ENCODE results near the gene CRISP2. TPM values are rescaled to one million over a fixed set of nuclear protein-coding genes. Genes with fewer than 3 reads are reported as not detected.

The CRISP2 gene
- total and polyA plus RNA-seq, 2 of the 8 experiments (the other 6 are each of a cell fraction or from before 2014, with no cell fraction given): 0.06 TPM; not detected in 1

DNA sequence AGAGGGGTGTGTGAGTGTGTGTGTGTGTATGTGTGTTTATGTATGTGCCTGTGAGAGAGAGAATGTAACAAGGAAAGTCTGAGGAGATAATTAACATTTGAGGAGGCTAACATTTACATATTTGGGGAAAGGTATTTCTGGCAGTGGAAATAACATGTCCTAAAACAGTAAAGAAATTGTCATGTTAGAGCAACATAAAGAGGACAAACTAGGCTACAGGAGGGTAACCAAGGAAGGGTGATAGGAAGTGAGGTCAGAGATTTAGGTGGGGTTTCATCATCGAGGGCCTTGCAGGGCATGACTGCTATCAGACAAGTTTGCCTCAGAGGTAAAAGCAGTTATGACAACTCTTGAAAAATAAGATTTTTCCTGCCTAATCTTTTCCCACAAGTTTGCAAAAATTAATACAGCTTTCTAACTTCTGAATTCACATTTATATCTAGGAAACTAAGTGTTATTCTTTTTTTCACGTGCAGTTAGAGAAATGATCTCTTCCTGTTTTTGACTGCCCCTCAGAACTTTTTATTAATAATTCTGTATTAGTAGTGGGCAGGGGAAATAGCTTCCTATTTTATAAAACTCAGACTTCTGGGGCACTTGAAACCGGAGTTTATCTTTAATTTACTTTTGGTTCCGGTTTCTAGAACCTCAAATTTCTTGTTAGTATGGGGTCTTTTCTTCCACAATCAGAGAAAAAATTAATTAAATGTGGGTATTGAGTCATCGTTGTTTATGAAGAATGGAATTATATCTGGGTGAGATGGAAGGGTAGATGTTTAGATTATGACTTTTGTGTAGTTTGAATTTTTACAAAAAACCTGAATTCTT is 46.2 kb downstream of the CRISP2 start:
- Histone ChIP-seq H3K4ac (replicated peaks; ENCODE audit: insufficient read length, low read depth, low read length) (no peak overlapping the region), H2BK15ac (ENCODE audit: low read length) (no peak overlapping the region), H3K9ac (replicated peaks in 1 of 4; ENCODE audit: extremely low read depth in 1 of 4, low read depth in 3 of 4, low read length in 3 of 4) (no peak overlapping the region), H2BK12ac (ENCODE audit: low read depth, low read length) (peak overlapping the region; percentile 39; the same call in 1 of the 2 replicates), H3K79me2 (ENCODE audit: control insufficient read depth in 1 of 2, insufficient read depth in 2 of 2, low read length in 2 of 2) (no peaks in the 10 kb centered on the region), H3K27ac (ENCODE audit: low read depth, low read length) (no peak overlapping the region), H4K5ac (ENCODE audit: insufficient read length, low read depth, low read length) (peak overlapping the region; percentile 23), H2AFZ (ENCODE audit: low read length) (no peak overlapping the region), H3K27me3 (replicated peaks in 1 of 4; ENCODE audit: control insufficient read depth in 3 of 4, extremely low read depth in 1 of 4, insufficient read depth in 3 of 4, low read length in 3 of 4) (no peaks in the 10 kb centered on the region), H2AK5ac (ENCODE audit: low read depth, low read length) (no peak overlapping the region), H3K23me2 (ENCODE audit: low read depth, low read length) (peaks cover 3% of the 10 kb centered on the region; the same call in 1 of the 2 replicates), H3K18ac (ENCODE audit: extremely low read depth, low read length) (no peak overlapping the region; the same call in 1 of the 2 replicates), H3K23ac (ENCODE audit: insufficient read length) (no peak overlapping the region), H3K9me3 (ENCODE audit: insufficient read depth in 2 of 2, low read depth in 1 of 2, low read length in 1 of 2) (no peaks in the 10 kb centered on the region), H3K4me1 (replicated peaks in 1 of 4; ENCODE audit: control insufficient read depth in 3 of 4, insufficient read depth in 4 of 4, low read length in 3 of 4) (peaks cover 0 to 9% (median 3%) of the 10 kb centered on the region in 4 experiments; a peak in 2 of 7 replicates), H3K4me3 (ENCODE audit: extremely low read depth in 1 of 4, insufficient read depth in 2 of 4, low read depth in 3 of 4, low read length in 4 of 4) (no peak overlapping the region), H3K56ac (replicated peaks; ENCODE audit: insufficient read length, low read depth, low read length) (no peak overlapping the region), H2BK5ac (ENCODE audit: low read depth, low read length) (0 out of 2 replicates have a peak overlapping the region, but pooled peaks have one; percentile 48), H4K20me1 (replicated peaks in 1 of 2; ENCODE audit: control insufficient read depth in 1 of 2, insufficient read depth in 2 of 2, low read length in 2 of 2) (no peaks in the 10 kb centered on the region), H3K14ac (ENCODE audit: insufficient read length) (no peak overlapping the region), H3K79me1 (ENCODE audit: low read depth, low read length) (no peaks in the 10 kb centered on the region), H4K8ac (ENCODE audit: extremely low read depth, insufficient read depth, low read length) (no peak overlapping the region), H3K4me2 (ENCODE audit: insufficient read depth in 1 of 2, low read depth in 2 of 2, low read length in 2 of 2) (no peak overlapping the region), H3K36me3 (ENCODE audit: control insufficient read depth in 2 of 4, insufficient read depth in 4 of 4, low read length in 3 of 4) (no peaks in the 10 kb centered on the region), H2BK20ac (ENCODE audit: low read length) (0 out of 2 replicates have a peak overlapping the region, but pooled peaks have one; percentile 90), H2BK120ac (replicated peaks; ENCODE audit: low read depth, low read length) (no peak overlapping the region), H4K91ac (replicated peaks; ENCODE audit: insufficient read length, low read length) (no peak overlapping the region)
- no peak for FAIRE-seq
- no peak for DNase-seq (ENCODE audit: low read depth in 1 of 2, low spot score in 2 of 2)
- CTCF ChIA-PET (ENCODE audit: partially characterized antibody): no interaction called here
- TF ChIP-seq CTBP2 (IDR thresholded peaks at IDR 0.05; ENCODE audit: borderline replicate concordance, insufficient read depth, insufficient read length, low read length): no peak
- TF ChIP-seq CEBPB (IDR thresholded peaks at IDR 0.05; ENCODE audit: low read depth, low read length): 0 out of 2 replicates have a peak, but pooled peaks have one; percentile 23
- POLR2A ChIA-PET (ENCODE audit: partially characterized antibody): no interaction called here
- WGBS, 2 experiments (ENCODE audit: extremely low coverage in 1 of 2, insufficient coverage in 1 of 2, insufficient read length in 1 of 2, insufficient replicate concordance in 2 of 2, low coverage in 1 of 2, low lambda C conversion rate in 2 of 2, missing lambda C conversion rate in 1 of 2): 83 to 100% methylated on average over 1 to 5 of the region's 5 CpGs

Measured in H1 (cell line).